Body of pancreas (tissue), 4 donors: ENCODE data around the gene CMC2. TPM values are rescaled to one million over a fixed set of nuclear protein-coding genes. Genes with fewer than 3 reads are reported as not detected.

Experiments used
- ATAC-seq: fragments of 150-250 bp; one replicate; pipeline ENCODE4 v1.9.1; 2016
- DNase-seq, 4 donors: peaks; one replicate each; pipeline ENCODE4 v3.0.0-alpha.2; 2019
- H3K27ac ChIP-seq, 4 donors: fragments of 200-600 bp; sonication (generic); 1 replicate in 3 of 4; 2 replicates in 1 of 4; pipeline versions ENCODE4 v1.5.1 to v1.6.1; 2016 to 2019; ENCODE audit warnings: mild to moderate bottlenecking in 1 of 4, mixed read lengths in 1 of 4, moderate library complexity in 1 of 4
- H3K27me3 ChIP-seq, 2 donors: fragments of 200-600 bp; sonication (generic); one replicate each; pipeline ENCODE4 v1.6.0; 2016; ENCODE audit warnings: mild to moderate bottlenecking in 1 of 2
- H3K36me3 ChIP-seq, 2 donors: fragments of 200-600 bp; sonication (generic); replicated peaks in 1 of 2; 2 replicates each; pipeline ENCODE4 v1.5.1; 2016; ENCODE audit warnings: low read depth in 2 of 2; ENCODE audit not compliant: insufficient read depth in 1 of 2
- H3K4me1 ChIP-seq: fragments of 200-600 bp; sonication (generic); one replicate; pipeline ENCODE4 v1.6.0; 2016
- H3K4me3 ChIP-seq, 2 donors: fragments of 200-600 bp; sonication (generic); 1 replicate in 1 of 2; 2 replicates in 1 of 2; pipeline ENCODE4 v1.5.1; 2016 to 2019
- H3K9me3 ChIP-seq, 3 donors: fragments of 200-600 bp; sonication (generic); 1 replicate in 2 of 3; 2 replicates in 1 of 3; pipeline ENCODE4 v1.5.1; 2016
- POLR2A ChIP-seq, 3 donors: fragments of 450-650 bp; IDR thresholded peaks; one replicate each; pipeline ENCODE4 v1.6.1; 2016; ENCODE audit warnings: antibody characterized with exemption in 3 of 3, mild to moderate bottlenecking in 2 of 3
- WGBS, 2 donors: methylation state at CpG; one replicate each; pipeline ENCODE4 v1.1.5; 2017; 5-methylcytosine and 5-hydroxymethylcytosine counted together
- intact Hi-C: fragments of 100-400 bp; cut with DNase I; formaldehyde crosslinking; loops from one replicate; pipeline ENCODE4 v1.15.1; 2023
- total RNA-seq, 2 donors: library from RNA; depleted of rRNA; stranded (reverse); fragments of >200 nt; gene quantifications; one replicate each; pipeline ENCODE4 v1.1.0, GENCODE V29; 2016
- TF ChIP-seq, protein P1 (sequence below), 7 experiments: fragments of 450-650 bp in 4 of 7; fragments of 200-600 bp in 3 of 7; sonication (generic) in 3 of 7; IDR thresholded peaks; one replicate each; pipeline ENCODE4 v1.5.1; 2016 to 2019; ENCODE audit warnings: antibody characterized with exemption in 7 of 7

CMC2 gene
- total RNA-seq, 2 donors from 2014 or later, result 15.5 to 23.6 TPM

DNA sequence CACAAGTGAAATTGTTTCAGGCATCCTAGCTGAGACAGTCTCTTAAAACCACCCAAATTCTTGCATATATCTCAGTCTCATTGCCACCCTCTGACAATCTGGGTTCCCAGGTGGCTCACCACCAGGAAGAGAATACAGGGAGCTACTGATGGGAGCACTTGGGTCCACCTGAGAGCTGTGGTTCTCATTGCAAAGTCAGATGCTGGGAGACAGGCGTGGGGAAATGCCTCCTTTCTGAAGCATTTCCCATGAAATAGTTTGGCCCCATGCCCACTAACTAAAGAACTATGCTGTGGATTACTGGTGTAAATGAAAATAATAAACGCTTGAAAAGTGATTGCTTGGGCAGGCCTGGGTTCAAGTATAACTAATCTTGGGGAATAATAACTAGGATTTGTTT, 70.3 kb downstream of the CMC2 start:
- ATAC-seq, result no peak
- intact Hi-C loops, result no loop called here
- H3K36me3 ChIP-seq, result no peaks in the 10 kb centered on the region

DNA sequence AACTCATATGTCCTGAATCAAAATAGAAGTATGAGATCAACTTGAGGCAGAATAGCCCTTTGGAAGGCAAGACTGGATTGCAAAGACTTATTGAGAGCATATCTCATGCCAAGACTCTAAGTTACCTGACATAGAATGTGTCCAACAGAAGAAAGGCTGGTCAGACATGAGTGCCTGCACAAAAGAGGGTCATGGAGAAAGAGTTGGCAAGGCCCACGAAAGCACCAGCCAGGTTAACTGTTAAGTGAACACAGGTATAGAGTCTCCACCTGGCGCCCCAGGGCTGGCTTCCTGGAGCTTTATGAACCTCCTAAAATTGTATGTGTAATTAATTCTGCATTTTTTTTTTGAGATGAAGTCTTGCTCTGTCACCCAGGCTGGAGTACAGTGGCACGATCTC, 71.0 kb downstream of the CMC2 start:
- intact Hi-C loops, result no loop called here
- WGBS, 2 donors, result 75 to 87% methylated on average over 3 of the region's 3 CpGs
- Histone ChIP-seq H3K27ac (no peak overlapping the region), H3K27me3 (no peaks in the 10 kb centered on the region), H3K9me3 (no peaks in the 10 kb centered on the region), H3K4me1 (peaks cover 14% of the 10 kb centered on the region), H3K36me3 (no peaks in the 10 kb centered on the region), H3K4me3 (no peak overlapping the region)
- DNase-seq (no peak), ATAC-seq (no peak)
- TF ChIP-seq, protein P1, sequence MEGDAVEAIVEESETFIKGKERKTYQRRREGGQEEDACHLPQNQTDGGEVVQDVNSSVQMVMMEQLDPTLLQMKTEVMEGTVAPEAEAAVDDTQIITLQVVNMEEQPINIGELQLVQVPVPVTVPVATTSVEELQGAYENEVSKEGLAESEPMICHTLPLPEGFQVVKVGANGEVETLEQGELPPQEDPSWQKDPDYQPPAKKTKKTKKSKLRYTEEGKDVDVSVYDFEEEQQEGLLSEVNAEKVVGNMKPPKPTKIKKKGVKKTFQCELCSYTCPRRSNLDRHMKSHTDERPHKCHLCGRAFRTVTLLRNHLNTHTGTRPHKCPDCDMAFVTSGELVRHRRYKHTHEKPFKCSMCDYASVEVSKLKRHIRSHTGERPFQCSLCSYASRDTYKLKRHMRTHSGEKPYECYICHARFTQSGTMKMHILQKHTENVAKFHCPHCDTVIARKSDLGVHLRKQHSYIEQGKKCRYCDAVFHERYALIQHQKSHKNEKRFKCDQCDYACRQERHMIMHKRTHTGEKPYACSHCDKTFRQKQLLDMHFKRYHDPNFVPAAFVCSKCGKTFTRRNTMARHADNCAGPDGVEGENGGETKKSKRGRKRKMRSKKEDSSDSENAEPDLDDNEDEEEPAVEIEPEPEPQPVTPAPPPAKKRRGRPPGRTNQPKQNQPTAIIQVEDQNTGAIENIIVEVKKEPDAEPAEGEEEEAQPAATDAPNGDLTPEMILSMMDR (IDR thresholded peaks at IDR 0.05), result no peak
- no peak for TF ChIP-seq POLR2A (IDR thresholded peaks at IDR 0.05)

More for the DNA sequence above, 70.3 kb downstream of the CMC2 start:
- DNase-seq, result no peak
- peaks cover 14% of the 10 kb centered on the region for H3K4me1 ChIP-seq
- H3K4me3 ChIP-seq, result no peak overlapping the region
- no peaks in the 10 kb centered on the region for H3K27me3 ChIP-seq
- TF ChIP-seq POLR2A (IDR thresholded peaks at IDR 0.05), result no peak
- TF ChIP-seq, protein P1 (IDR thresholded peaks at IDR 0.05), result no peak
- no peaks in the 10 kb centered on the region for H3K9me3 ChIP-seq
- no peak overlapping the region for H3K27ac ChIP-seq
- 66 to 69% methylated on average over 2 of the region's 2 CpGs for WGBS, 2 donors

- no peak for TF ChIP-seq POLR2A (IDR thresholded peaks at IDR 0.05)
- TF ChIP-seq, protein P1 (IDR thresholded peaks at IDR 0.05), result no peak
- peak overlapping the region in 3 of 4 donors; percentile 48 to 67 (median 57) for H3K27ac ChIP-seq
- intact Hi-C loops, result no loop called here
- H3K9me3 ChIP-seq, result no peaks in the 10 kb centered on the region
- no peak overlapping the region for H3K4me3 ChIP-seq
- no peaks in the 10 kb centered on the region for H3K27me3 ChIP-seq
- 31 to 50% methylated on average over 20 of the region's 20 CpGs for WGBS, 2 donors
- ATAC-seq, result peak; percentile 58
- DNase-seq, result peak; percentile 26 to 40 (median 33)
- peaks cover 14% of the 10 kb centered on the region for H3K4me1 ChIP-seq
- no peaks in the 10 kb centered on the region for H3K36me3 ChIP-seq
These were observed 74.0 kb downstream of the CMC2 start for GRCh38 chr16:80932708-80933095.

- intact Hi-C loops, result no loop called here
These were observed 74.6 kb downstream of the CMC2 start for GRCh38 chr16:80931801-80932707.

More at GRCh38 chr16:80931801-80932707, 74.6 kb downstream of the CMC2 start:
- peak; percentile 75 for ATAC-seq
- H3K27ac ChIP-seq, result peak overlapping the region in 3 of 4 donors; percentile 48 to 67 (median 57)
- peak; percentile 50 to 71 (median 61) for DNase-seq
- H3K4me1 ChIP-seq, result peaks cover 14% of the 10 kb centered on the region
- peak overlapping the region in 1 of 2 donors; percentile 14 for H3K4me3 ChIP-seq
- H3K27me3 ChIP-seq, result no peaks in the 10 kb centered on the region
- TF ChIP-seq POLR2A (IDR thresholded peaks at IDR 0.05), result peak in 2 of 3 donors; percentile 19 to 37
- TF ChIP-seq, protein P1 (IDR thresholded peaks at IDR 0.05), result peak in 1 of 7 experiments; percentile 15
- WGBS, 2 donors, result 3 to 4% methylated on average over 32 to 59 of the region's 67 CpGs
- H3K9me3 ChIP-seq, result no peaks in the 10 kb centered on the region
- no peaks in the 10 kb centered on the region for H3K36me3 ChIP-seq
